ENCODE data around the gene CDCA5. TPM values are rescaled to one million over a fixed set of nuclear protein-coding genes. Genes with fewer than 3 reads are reported as not detected.

CDCA5 gene
- total and polyA plus RNA-seq, 2 donors (not counting 1 experiment from before 2014, with no cell fraction given), result 3.0 to 4.6 TPM

GRCh38 chr11:65095974-65096806, 12.3 kb upstream of the CDCA5 start, which contains the start of gene VPS51:
TSS of gene VPS51 (plus strand) at chr11:65096214. CDS start at chr11:65096251, 37 bp downstream.
- Histone ChIP-seq H3K4me1 (ENCODE audit: control insufficient read depth, extremely low read depth, insufficient read depth, low read length) (peaks cover 3% of the 10 kb centered on the region), H3K9ac (ENCODE audit: insufficient read depth, low read length) (peak within 1 kb of the TSS; percentile 90), H3K27me3 (ENCODE audit: control insufficient read depth, insufficient read depth, low read length) (no peaks in the 10 kb centered on the region), H3K9me3 (ENCODE audit: control insufficient read depth, insufficient read depth, low read depth, low read length) (no peaks in the 10 kb centered on the region), H4K20me1 (ENCODE audit: control insufficient read depth, extremely low read depth, insufficient read depth, low read length) (no peaks in the 10 kb centered on the region), H3K36me3 (ENCODE audit: control insufficient read depth, insufficient read depth, low read length) (no peaks in the 10 kb centered on the region), H3K4me3 (replicated peaks in 1 of 4; ENCODE audit: control extremely low read depth in 1 of 4, insufficient read depth in 1 of 4, low read depth in 3 of 4, low read length in 4 of 4) (peak within 1 kb of the TSS; percentile 68 to 88 (median 82)), H3K4me2 (ENCODE audit: extremely low read depth, insufficient read depth, low read length) (peak within 1 kb of the TSS; percentile 85), H2AFZ (ENCODE audit: low read length) (peak within 1 kb of the TSS; percentile 77), H3K27ac (ENCODE audit: insufficient read depth, low read length) (peak within 1 kb of the TSS; percentile 85), H3K79me2 (ENCODE audit: control insufficient read depth, insufficient read depth, low read length) (peaks cover 4% of the 10 kb centered on the region)
- TF ChIP-seq CTCF (conservative IDR thresholded peaks at IDR 0.05 in 1 of 2, IDR thresholded peaks at IDR 0.05 in 1 of 2; ENCODE audit: low read depth in 1 of 2, low read length in 2 of 2) (no peak), EZH2 (IDR thresholded peaks at IDR 0.05; ENCODE audit: low read length, missing control alignments) (no peak)
- DNase-seq (ENCODE audit: low read depth in 2 of 2), result peak; percentile 90 to 94

GRCh38 chr11:65095427-65095826, 11.6 kb upstream of the CDCA5 start:
- Histone ChIP-seq H3K27ac (ENCODE audit: insufficient read depth, low read length) (peak overlapping the region; percentile 85), H2AFZ (ENCODE audit: low read length) (peak overlapping the region; percentile 77), H4K20me1 (ENCODE audit: control insufficient read depth, extremely low read depth, insufficient read depth, low read length) (no peaks in the 10 kb centered on the region), H3K9ac (ENCODE audit: insufficient read depth, low read length) (peak overlapping the region; percentile 1), H3K4me3 (replicated peaks in 1 of 4; ENCODE audit: control extremely low read depth in 1 of 4, insufficient read depth in 1 of 4, low read depth in 3 of 4, low read length in 4 of 4) (peak overlapping the region; percentile 68 to 88 (median 82)), H3K36me3 (ENCODE audit: control insufficient read depth, insufficient read depth, low read length) (no peaks in the 10 kb centered on the region), H3K4me2 (ENCODE audit: extremely low read depth, insufficient read depth, low read length) (peak overlapping the region; percentile 61), H3K4me1 (ENCODE audit: control insufficient read depth, extremely low read depth, insufficient read depth, low read length) (peaks cover 3% of the 10 kb centered on the region), H3K79me2 (ENCODE audit: control insufficient read depth, insufficient read depth, low read length) (peaks cover 4% of the 10 kb centered on the region), H3K9me3 (ENCODE audit: control insufficient read depth, insufficient read depth, low read depth, low read length) (no peaks in the 10 kb centered on the region), H3K27me3 (ENCODE audit: control insufficient read depth, insufficient read depth, low read length) (no peaks in the 10 kb centered on the region)
- TF ChIP-seq EZH2 (IDR thresholded peaks at IDR 0.05; ENCODE audit: low read length, missing control alignments), result no peak
- TF ChIP-seq CTCF (conservative IDR thresholded peaks at IDR 0.05 in 1 of 2, IDR thresholded peaks at IDR 0.05 in 1 of 2; ENCODE audit: low read depth in 1 of 2, low read length in 2 of 2), result no peak
- no peak for DNase-seq (ENCODE audit: low read depth in 2 of 2)

DNA sequence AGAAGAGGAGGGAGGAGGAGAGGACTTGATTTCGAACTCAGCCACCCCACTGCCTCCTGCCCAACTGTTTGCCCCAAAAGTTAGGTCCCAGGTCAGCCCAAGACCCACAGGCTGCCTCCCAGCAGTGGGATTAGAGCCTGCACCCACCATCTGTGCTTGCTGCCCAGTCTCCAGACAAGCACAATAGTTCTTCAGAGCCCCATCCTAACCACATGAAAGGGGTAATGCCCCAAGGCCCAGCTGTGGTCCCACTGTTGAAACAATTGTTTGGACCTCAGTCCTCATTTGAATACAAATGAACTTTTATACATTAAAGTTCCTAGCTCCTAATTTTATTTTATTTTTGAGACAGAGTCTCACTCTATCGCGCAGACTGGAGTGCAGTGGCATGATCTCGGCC, 6.8 kb upstream of the CDCA5 start:
- H3K36me3 ChIP-seq (ENCODE audit: control insufficient read depth, insufficient read depth, low read length), result peaks cover 19% of the 10 kb centered on the region
- no peak overlapping the region for H3K9ac ChIP-seq (ENCODE audit: insufficient read depth, low read length)
- H4K20me1 ChIP-seq (ENCODE audit: control insufficient read depth, extremely low read depth, insufficient read depth, low read length), result no peaks in the 10 kb centered on the region
- H3K4me2 ChIP-seq (ENCODE audit: extremely low read depth, insufficient read depth, low read length), result no peak overlapping the region
- H3K9me3 ChIP-seq (ENCODE audit: control insufficient read depth, insufficient read depth, low read depth, low read length), result no peaks in the 10 kb centered on the region
- H3K27ac ChIP-seq (ENCODE audit: insufficient read depth, low read length), result no peak overlapping the region
- TF ChIP-seq CTCF (conservative IDR thresholded peaks at IDR 0.05 in 1 of 2, IDR thresholded peaks at IDR 0.05 in 1 of 2; ENCODE audit: low read depth in 1 of 2, low read length in 2 of 2) (no peak), EZH2 (IDR thresholded peaks at IDR 0.05; ENCODE audit: low read length, missing control alignments) (no peak)
- H3K27me3 ChIP-seq (ENCODE audit: control insufficient read depth, insufficient read depth, low read length), result no peaks in the 10 kb centered on the region
- no peak overlapping the region for H3K4me3 ChIP-seq (replicated peaks in 1 of 4; ENCODE audit: control extremely low read depth in 1 of 4, insufficient read depth in 1 of 4, low read depth in 3 of 4, low read length in 4 of 4)
- no peak overlapping the region for H2AFZ ChIP-seq (ENCODE audit: low read length)
- H3K4me1 ChIP-seq (ENCODE audit: control insufficient read depth, extremely low read depth, insufficient read depth, low read length), result no peaks in the 10 kb centered on the region
- no peak for DNase-seq (ENCODE audit: low read depth in 2 of 2)
- H3K79me2 ChIP-seq (ENCODE audit: control insufficient read depth, insufficient read depth, low read length), result peaks cover 1% of the 10 kb centered on the region

Data from fibroblast of lung (primary cell).